ENCODE results near the gene COL20A1. TPM values are rescaled to one million over a fixed set of nuclear protein-coding genes. Genes with fewer than 3 reads are reported as not detected.

COL20A1 gene
- total and polyA plus RNA-seq, 4 donors = 0.06 to 0.09 TPM; not detected in 2

DNA sequence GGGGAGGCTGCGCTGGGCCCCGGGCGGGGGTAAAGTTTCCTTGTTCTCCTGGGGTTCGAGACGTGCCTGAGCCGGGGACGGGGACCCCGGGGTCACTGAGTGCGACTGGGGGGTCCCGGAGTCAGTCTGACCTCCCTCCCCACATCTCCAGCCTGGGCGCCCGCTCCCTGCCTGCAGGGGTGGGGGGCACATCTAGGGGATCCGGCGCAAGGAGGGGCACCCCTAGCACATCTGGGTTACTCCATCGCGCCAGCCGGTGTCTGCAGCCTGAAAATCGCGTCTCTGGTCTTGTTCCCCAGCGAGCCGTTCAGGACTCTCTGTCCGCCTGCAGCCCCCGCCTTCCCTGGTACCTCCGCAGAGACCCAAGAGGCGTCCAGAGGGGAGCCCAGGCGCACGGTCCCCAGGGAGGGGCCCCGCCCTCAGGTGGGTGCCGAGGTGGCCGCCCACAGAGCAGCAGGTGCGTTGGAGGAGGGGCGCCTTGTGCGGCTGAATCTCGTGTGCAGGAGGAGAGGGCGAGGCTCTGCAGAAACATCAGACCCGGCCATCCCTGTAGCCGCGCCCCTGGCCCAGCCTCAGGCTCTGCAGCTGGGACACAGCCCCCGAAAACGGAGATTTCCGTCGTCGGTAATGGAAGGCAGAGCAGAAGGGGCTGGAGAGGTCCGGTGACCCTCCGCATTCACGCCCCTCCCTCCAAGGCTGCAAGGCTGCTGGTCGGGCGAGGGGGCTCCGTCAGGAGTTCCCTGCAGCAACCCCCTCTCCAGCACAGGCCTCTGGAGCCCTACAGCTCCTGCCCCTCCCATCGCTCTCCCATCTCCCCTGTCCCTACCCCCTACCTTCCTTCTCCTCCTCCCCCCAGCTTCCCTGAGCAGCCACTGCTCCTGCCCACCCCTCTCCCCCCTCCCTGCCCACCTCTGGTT is 68.8 kb downstream of the COL20A1 start:
- Histone ChIP-seq H3K36me3 (ENCODE audit: control insufficient read depth in 4 of 4, insufficient read depth in 4 of 4, low read length in 4 of 4) (no peaks in the 10 kb centered on the region), H3K4me1 (ENCODE audit: control insufficient read depth in 5 of 5, insufficient read depth in 5 of 5, low read length in 5 of 5) (peaks cover 0 to 11% (median 0%) of the 10 kb centered on the region in 5 donors), H3K4me3 (no peak overlapping the region), H3K9ac (ENCODE audit: insufficient read depth in 1 of 2, low read length in 2 of 2) (no peak overlapping the region), H3K27ac (ENCODE audit: low read depth in 1 of 2, low read length in 1 of 2) (no peak overlapping the region), H3K27me3 (ENCODE audit: control insufficient read depth in 3 of 3, insufficient read depth in 3 of 3, low read length in 2 of 3) (peaks cover 0 to 31% (median 17%) of the 10 kb centered on the region in 3 donors), H3K9me3 (ENCODE audit: control insufficient read depth in 4 of 4, insufficient read depth in 3 of 4, low read length in 3 of 4) (no peaks in the 10 kb centered on the region)
- TF ChIP-seq, protein P1, sequence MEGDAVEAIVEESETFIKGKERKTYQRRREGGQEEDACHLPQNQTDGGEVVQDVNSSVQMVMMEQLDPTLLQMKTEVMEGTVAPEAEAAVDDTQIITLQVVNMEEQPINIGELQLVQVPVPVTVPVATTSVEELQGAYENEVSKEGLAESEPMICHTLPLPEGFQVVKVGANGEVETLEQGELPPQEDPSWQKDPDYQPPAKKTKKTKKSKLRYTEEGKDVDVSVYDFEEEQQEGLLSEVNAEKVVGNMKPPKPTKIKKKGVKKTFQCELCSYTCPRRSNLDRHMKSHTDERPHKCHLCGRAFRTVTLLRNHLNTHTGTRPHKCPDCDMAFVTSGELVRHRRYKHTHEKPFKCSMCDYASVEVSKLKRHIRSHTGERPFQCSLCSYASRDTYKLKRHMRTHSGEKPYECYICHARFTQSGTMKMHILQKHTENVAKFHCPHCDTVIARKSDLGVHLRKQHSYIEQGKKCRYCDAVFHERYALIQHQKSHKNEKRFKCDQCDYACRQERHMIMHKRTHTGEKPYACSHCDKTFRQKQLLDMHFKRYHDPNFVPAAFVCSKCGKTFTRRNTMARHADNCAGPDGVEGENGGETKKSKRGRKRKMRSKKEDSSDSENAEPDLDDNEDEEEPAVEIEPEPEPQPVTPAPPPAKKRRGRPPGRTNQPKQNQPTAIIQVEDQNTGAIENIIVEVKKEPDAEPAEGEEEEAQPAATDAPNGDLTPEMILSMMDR (IDR thresholded peaks at IDR 0.05; ENCODE audit: control extremely low read depth, extremely low read depth) = no peak
- ATAC-seq (ENCODE audit: insufficient read depth, low FRiP score) (no peak), DNase-seq (no peak)
- WGBS, 2 donors = 8 to 12% methylated on average over 49 to 50 of the region's 50 CpGs

DNA sequence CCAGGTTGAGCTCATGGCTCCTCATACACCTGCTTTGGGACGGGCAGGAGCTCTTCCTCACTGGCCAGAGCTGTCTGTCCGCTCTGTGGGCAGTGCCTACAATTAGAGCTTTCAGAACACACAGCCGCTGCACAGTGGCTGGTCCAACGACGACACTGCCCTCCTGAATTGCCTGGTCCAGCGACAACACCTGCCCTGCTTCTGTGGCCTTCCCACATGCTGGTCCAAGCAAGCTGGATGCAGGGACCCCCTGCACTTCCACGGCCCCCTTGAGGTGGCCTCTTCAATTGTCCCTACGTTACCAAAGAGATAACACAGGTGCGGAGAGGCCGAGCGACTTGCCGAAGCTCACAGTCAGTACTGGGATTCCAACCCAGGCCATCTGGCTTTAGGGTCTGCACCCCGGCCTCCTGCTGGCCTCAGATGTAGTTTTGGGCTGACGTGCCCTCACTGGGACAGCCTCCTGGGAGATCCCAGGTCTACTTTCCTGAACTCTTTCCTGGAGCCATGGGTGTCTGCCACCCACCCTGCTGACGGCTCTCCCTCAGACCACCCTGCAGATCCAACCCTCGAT is 69.5 kb downstream of the COL20A1 start:
- no peaks in the 10 kb centered on the region for H3K9me3 ChIP-seq (ENCODE audit: control insufficient read depth in 4 of 4, insufficient read depth in 3 of 4, low read length in 3 of 4)
- WGBS, 2 donors = 57 to 65% methylated on average over 16 of the region's 16 CpGs
- H3K4me1 ChIP-seq (ENCODE audit: control insufficient read depth in 5 of 5, insufficient read depth in 5 of 5, low read length in 5 of 5) = peaks cover 0 to 13% (median 0%) of the 10 kb centered on the region in 5 donors
- DNase-seq (no peak), ATAC-seq (ENCODE audit: insufficient read depth, low FRiP score) (no peak)
- no peak overlapping the region for H3K27ac ChIP-seq (ENCODE audit: low read depth in 1 of 2, low read length in 1 of 2)
- peaks cover 0 to 31% (median 21%) of the 10 kb centered on the region in 3 donors for H3K27me3 ChIP-seq (ENCODE audit: control insufficient read depth in 3 of 3, insufficient read depth in 3 of 3, low read length in 2 of 3)
- H3K9ac ChIP-seq (ENCODE audit: insufficient read depth in 1 of 2, low read length in 2 of 2) = no peak overlapping the region
- TF ChIP-seq, protein P1 (IDR thresholded peaks at IDR 0.05; ENCODE audit: control extremely low read depth, extremely low read depth) = no peak
- H3K36me3 ChIP-seq (ENCODE audit: control insufficient read depth in 4 of 4, insufficient read depth in 4 of 4, low read length in 4 of 4) = no peaks in the 10 kb centered on the region
- H3K4me3 ChIP-seq = no peak overlapping the region

DNA sequence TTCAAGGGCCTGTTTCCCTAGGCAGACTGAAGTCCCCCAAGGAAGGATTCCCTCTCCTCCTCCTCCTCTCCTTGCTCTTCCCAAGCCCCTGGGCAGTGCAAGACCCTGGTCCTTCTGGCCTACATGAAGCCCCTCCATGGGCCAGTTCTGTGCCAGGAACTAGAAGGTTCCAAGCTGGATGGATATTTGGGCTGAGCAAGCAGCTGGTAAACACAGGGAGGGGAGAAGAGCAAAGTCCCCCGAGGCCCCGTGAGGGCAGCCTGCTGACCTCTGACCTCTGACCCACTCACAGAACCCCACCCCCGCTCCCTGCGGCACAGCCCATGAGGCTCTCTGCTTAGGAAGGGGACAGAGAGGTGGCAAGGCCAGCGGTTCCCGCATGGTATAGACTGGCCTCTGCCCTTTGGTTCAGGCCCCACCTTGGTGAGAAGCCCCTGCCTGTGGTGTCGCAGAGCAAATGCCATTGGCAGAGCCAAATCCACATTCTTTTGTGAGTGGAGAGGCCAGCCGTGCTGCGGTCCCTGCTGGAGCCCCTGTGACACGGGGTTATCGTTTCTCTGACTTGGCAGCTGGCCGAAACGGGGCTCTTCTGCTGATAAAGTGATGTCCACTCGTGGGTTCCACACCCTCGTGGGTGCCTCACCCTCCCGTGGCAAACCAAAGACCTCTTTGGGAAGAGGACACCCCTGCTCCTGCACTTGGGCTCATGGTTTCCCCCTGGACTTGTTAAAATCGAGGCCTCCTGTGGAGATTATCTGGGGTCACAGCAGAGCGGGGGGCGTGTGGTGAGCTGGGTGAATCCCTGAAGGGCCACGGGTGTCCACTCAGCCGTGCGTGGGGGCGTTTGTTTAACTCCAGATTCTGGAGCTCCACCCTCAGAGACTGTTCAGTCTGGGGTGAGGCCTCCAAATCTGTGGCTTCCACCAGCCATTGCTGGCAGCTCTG is 70.3 kb downstream of the COL20A1 start:
- DNase-seq (no peak), ATAC-seq (ENCODE audit: insufficient read depth, low FRiP score) (no peak)
- TF ChIP-seq, protein P1 (IDR thresholded peaks at IDR 0.05; ENCODE audit: control extremely low read depth, extremely low read depth) = no peak
- Histone ChIP-seq H3K9me3 (ENCODE audit: control insufficient read depth in 4 of 4, insufficient read depth in 3 of 4, low read length in 3 of 4) (no peaks in the 10 kb centered on the region), H3K4me3 (no peak overlapping the region), H3K36me3 (ENCODE audit: control insufficient read depth in 4 of 4, insufficient read depth in 4 of 4, low read length in 4 of 4) (no peaks in the 10 kb centered on the region), H3K9ac (ENCODE audit: insufficient read depth in 1 of 2, low read length in 2 of 2) (no peak overlapping the region), H3K27me3 (ENCODE audit: control insufficient read depth in 3 of 3, insufficient read depth in 3 of 3, low read length in 2 of 3) (peaks cover 0 to 31% (median 21%) of the 10 kb centered on the region in 3 donors), H3K27ac (ENCODE audit: low read depth in 1 of 2, low read length in 1 of 2) (no peak overlapping the region), H3K4me1 (ENCODE audit: control insufficient read depth in 5 of 5, insufficient read depth in 5 of 5, low read length in 5 of 5) (peaks cover 0 to 13% (median 0%) of the 10 kb centered on the region in 5 donors)
- WGBS, 2 donors = 58 to 71% methylated on average over 22 to 23 of the region's 23 CpGs
